ENCODE results near the gene MRC2. TPM values are rescaled to one million over a fixed set of nuclear protein-coding genes. Genes with fewer than 3 reads are reported as not detected.

Gene MRC2
- polyA plus RNA-seq, 1 of the 3 experiments (the other 2 are of a cell fraction) = 213 TPM

GRCh38 chr17:62725791-62726249 lies 98.3 kb downstream of the MRC2 start (continued):
- TF ChIP-seq REST (IDR thresholded peaks at IDR 0.05; ENCODE audit: low read depth, low read length) = no peak

GRCh38 chr17:62727916-62728672 lies 100.6 kb downstream of the MRC2 start:
- Histone ChIP-seq H3K36me3 (replicated peaks in 1 of 2; ENCODE audit: control insufficient read depth in 1 of 2, insufficient read depth in 2 of 2, low read length in 1 of 2) (no peaks in the 10 kb centered on the region), H3K9ac (no peak overlapping the region), H2AFZ (ENCODE audit: low read depth) (no peak overlapping the region), H3F3A (replicated peaks; ENCODE audit: insufficient read depth) (peaks cover 3% of the 10 kb centered on the region), H3K27ac (ENCODE audit: low read depth in 2 of 2, low read length in 1 of 2) (no peak overlapping the region), H3K4me2 (no peak overlapping the region), H3K79me2 (ENCODE audit: insufficient read depth) (no peaks in the 10 kb centered on the region), H3K9me3 (no peaks in the 10 kb centered on the region), H3K27me3 (ENCODE audit: insufficient read depth) (no peaks in the 10 kb centered on the region), H3K9me2 (no peaks in the 10 kb centered on the region), H3K4me1 (ENCODE audit: control insufficient read depth in 1 of 2, insufficient read depth in 2 of 2, low read depth in 1 of 2, low read length in 1 of 2) (peaks cover 2 to 7% of the 10 kb centered on the region in 2 experiments; a peak in 1 of 4 replicates), H4K20me1 (ENCODE audit: insufficient read depth) (no peaks in the 10 kb centered on the region), H3K4me3 (ENCODE audit: low read depth in 2 of 2, low read length in 1 of 2) (no peak overlapping the region)
- ChIA-PET CTCF (interaction anchor here (0.9 to 1.4 kb wide), 3 partner anchors 15 to 707 kb away, joined by 3 to 5 read pairs (median 3); no protein-coding TSS in a partner anchor), POLR2A (interaction anchor here (0.8 kb wide), 1 partner anchor 11 kb away, joined by 3 read pairs; no protein-coding TSS in a partner anchor)
- no peak for DNase-seq
- TF ChIP-seq GABPA (IDR thresholded peaks at IDR 0.05; ENCODE audit: low read depth) = no peak
- TF ChIP-seq RAD21 (IDR thresholded peaks at IDR 0.05; ENCODE audit: low read length) = 0 out of 2 replicates have a peak, but pooled peaks have one; percentile 10
- WGBS (ENCODE audit: low lambda C conversion rate) = 91% methylated on average over 6 of the region's 6 CpGs

- H3K4me2 ChIP-seq = no peak overlapping the region
- no peak for DNase-seq
- H3K4me1 ChIP-seq (ENCODE audit: control insufficient read depth in 1 of 2, insufficient read depth in 2 of 2, low read depth in 1 of 2, low read length in 1 of 2) = no peaks in the 10 kb centered on the region
- H3K9me2 ChIP-seq = no peaks in the 10 kb centered on the region
- no peaks in the 10 kb centered on the region for H3F3A ChIP-seq (replicated peaks; ENCODE audit: insufficient read depth)
- no peaks in the 10 kb centered on the region for H3K79me2 ChIP-seq (ENCODE audit: insufficient read depth)
- no peak overlapping the region for H3K27ac ChIP-seq (ENCODE audit: low read depth in 2 of 2, low read length in 1 of 2)
- H3K4me3 ChIP-seq (ENCODE audit: low read depth in 2 of 2, low read length in 1 of 2) = no peak overlapping the region
- no peaks in the 10 kb centered on the region for H3K27me3 ChIP-seq (ENCODE audit: insufficient read depth)
- no peak overlapping the region for H3K9ac ChIP-seq
- H3K36me3 ChIP-seq (replicated peaks in 1 of 2; ENCODE audit: control insufficient read depth in 1 of 2, insufficient read depth in 2 of 2, low read length in 1 of 2) = no peaks in the 10 kb centered on the region
- POLR2A ChIA-PET = no interaction called here
- WGBS (ENCODE audit: low lambda C conversion rate) = 95% methylated on average over 5 of the region's 5 CpGs
- no peaks in the 10 kb centered on the region for H3K9me3 ChIP-seq
- CTCF ChIA-PET = interaction anchor here (0.9 to 1.4 kb wide), 2 partner anchors 11 to 166 kb away, joined by 3 to 4 read pairs; no protein-coding TSS in a partner anchor
- H2AFZ ChIP-seq (ENCODE audit: low read depth) = no peak overlapping the region
- H4K20me1 ChIP-seq (ENCODE audit: insufficient read depth) = no peaks in the 10 kb centered on the region
- TF ChIP-seq RAD21 (IDR thresholded peaks at IDR 0.05; ENCODE audit: low read length) (no peak), YY1 (IDR thresholded peaks at IDR 0.05; ENCODE audit: low read depth) (no peak), SIN3A (IDR thresholded peaks at IDR 0.05; ENCODE audit: borderline replicate concordance, low read depth, low read length) (no peak), FOXM1 (IDR thresholded peaks at IDR 0.05; ENCODE audit: low read depth) (no peak), PBX3 (IDR thresholded peaks at IDR 0.05) (no peak), CTCF (IDR thresholded peaks at IDR 0.05) (no peak), USF1 (IDR thresholded peaks at IDR 0.05; ENCODE audit: borderline replicate concordance, low read depth) (no peak), EP300 (IDR thresholded peaks at IDR 0.05; ENCODE audit: borderline replicate concordance in 1 of 2, low read depth in 1 of 2, low read length in 1 of 2) (no peak), RXRA (IDR thresholded peaks at IDR 0.05; ENCODE audit: borderline replicate concordance, low read depth) (no peak), GATA2 (CRISPR knock-in tag; IDR thresholded peaks at IDR 0.05) (no peak), JUND (IDR thresholded peaks at IDR 0.05) (no peak), EZH2phosphoT487 (IDR thresholded peaks at IDR 0.05; ENCODE audit: borderline replicate concordance, low read depth) (no peak), MEF2A (IDR thresholded peaks at IDR 0.05; ENCODE audit: borderline replicate concordance, low read depth) (no peak)
Observed at GRCh38 chr17:62732125-62732524, 104.7 kb downstream of the MRC2 start.

All from SK-N-SH (cell line).